ENCODE results near the gene CD82. TPM values are rescaled to one million over a fixed set of nuclear protein-coding genes. Genes with fewer than 3 reads are reported as not detected.

The CD82 gene
- total RNA-seq, 1 experiment from 2014 or later, result 32.6 TPM

DNA sequence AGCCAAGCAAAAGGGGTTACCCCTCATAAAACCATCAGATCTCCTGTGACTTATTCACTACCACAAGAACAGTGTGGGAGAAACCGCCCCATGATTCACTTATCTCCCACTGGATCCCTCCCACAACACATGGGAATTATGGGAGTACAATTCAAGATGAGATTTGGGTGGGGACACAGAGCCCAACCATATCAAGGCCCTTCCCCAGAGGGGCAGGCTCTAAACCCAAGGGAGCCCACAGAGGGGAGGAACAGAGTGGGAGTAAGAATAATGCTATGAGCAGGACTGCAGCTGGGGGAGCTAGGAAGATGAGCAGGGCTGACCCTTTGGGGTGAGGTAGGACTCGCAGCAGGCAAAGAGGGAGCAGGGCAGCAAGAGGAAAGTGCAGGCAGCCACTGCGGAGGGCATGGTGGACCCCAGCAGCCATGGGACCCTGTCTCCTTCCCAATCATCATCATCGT, 59.3 kb downstream of the CD82 start:
- no peak overlapping the region for H3K27ac Mint-ChIP-seq (ENCODE audit: unreplicated experiment)
- TF ChIP-seq, protein P1, sequence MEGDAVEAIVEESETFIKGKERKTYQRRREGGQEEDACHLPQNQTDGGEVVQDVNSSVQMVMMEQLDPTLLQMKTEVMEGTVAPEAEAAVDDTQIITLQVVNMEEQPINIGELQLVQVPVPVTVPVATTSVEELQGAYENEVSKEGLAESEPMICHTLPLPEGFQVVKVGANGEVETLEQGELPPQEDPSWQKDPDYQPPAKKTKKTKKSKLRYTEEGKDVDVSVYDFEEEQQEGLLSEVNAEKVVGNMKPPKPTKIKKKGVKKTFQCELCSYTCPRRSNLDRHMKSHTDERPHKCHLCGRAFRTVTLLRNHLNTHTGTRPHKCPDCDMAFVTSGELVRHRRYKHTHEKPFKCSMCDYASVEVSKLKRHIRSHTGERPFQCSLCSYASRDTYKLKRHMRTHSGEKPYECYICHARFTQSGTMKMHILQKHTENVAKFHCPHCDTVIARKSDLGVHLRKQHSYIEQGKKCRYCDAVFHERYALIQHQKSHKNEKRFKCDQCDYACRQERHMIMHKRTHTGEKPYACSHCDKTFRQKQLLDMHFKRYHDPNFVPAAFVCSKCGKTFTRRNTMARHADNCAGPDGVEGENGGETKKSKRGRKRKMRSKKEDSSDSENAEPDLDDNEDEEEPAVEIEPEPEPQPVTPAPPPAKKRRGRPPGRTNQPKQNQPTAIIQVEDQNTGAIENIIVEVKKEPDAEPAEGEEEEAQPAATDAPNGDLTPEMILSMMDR (IDR thresholded peaks at IDR 0.05; ENCODE audit: unreplicated experiment), result no peak
- no peaks in the 10 kb centered on the region for H3K4me1 Mint-ChIP-seq (ENCODE audit: low read depth, unreplicated experiment)
- H3K27me3 Mint-ChIP-seq (ENCODE audit: unreplicated experiment), result peaks cover 96% of the 10 kb centered on the region
- H3K36me3 Mint-ChIP-seq (ENCODE audit: insufficient read depth, unreplicated experiment), result no peaks in the 10 kb centered on the region
- no peak overlapping the region for H3K4me3 Mint-ChIP-seq (ENCODE audit: low read depth, unreplicated experiment)
- no peak for DNase-seq
- H3K9me3 Mint-ChIP-seq (ENCODE audit: low read depth, unreplicated experiment), result no peaks in the 10 kb centered on the region
- CTCF ChIA-PET, result no interaction called here
- intact Hi-C loops (cut with micrococcal nuclease; ENCODE audit: unreplicated experiment), result loop anchor here (5.0 kb wide), 1 partner anchor 103 kb away; the partner anchor contains the start of gene TSPAN18
- no TSS peak for BruUV-seq (replicated peaks)

- Mint-ChIP-seq H3K36me3 (ENCODE audit: insufficient read depth, unreplicated experiment) (no peaks in the 10 kb centered on the region), H3K9me3 (ENCODE audit: low read depth, unreplicated experiment) (no peaks in the 10 kb centered on the region), H3K4me3 (ENCODE audit: low read depth, unreplicated experiment) (no peak overlapping the region), H3K27ac (ENCODE audit: unreplicated experiment) (no peak overlapping the region), H3K27me3 (ENCODE audit: unreplicated experiment) (peaks cover 91% of the 10 kb centered on the region), H3K4me1 (ENCODE audit: low read depth, unreplicated experiment) (no peaks in the 10 kb centered on the region)
- no peak for DNase-seq
- CTCF ChIA-PET, result interaction anchor here (0.7 kb wide), 1 partner anchor 546 kb away, joined by 3 read pairs; no protein-coding TSS in a partner anchor
- intact Hi-C loops (cut with micrococcal nuclease; ENCODE audit: unreplicated experiment), result loop anchor here (5.0 kb wide), 1 partner anchor 101 kb away; the partner anchor contains the start of gene TSPAN18
- TF ChIP-seq, protein P1 (IDR thresholded peaks at IDR 0.05; ENCODE audit: unreplicated experiment), result no peak
- BruUV-seq (replicated peaks), result no TSS peak
These were observed 60.5 kb downstream of the CD82 start for GRCh38 chr11:44625759-44626523.

DNA sequence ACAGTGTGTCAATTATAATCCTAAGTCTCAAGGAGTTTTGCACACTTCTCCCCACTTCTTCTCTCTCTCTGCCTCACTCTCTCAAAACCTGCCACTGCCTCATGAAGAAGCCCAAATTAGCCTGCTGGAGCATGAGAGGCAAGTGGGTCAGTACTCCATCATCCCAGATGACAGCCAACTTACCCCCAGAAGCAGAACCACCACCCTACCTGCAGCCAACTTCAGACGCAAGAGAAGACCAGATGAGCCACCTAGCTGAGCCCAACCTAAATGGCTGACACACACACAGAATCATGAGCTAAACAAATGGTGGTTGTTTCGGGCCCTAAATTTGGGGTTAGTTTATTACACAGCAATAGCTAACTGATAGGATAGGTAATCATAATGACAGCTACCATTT, 61.2 kb downstream of the CD82 start:
- no peaks in the 10 kb centered on the region for H3K36me3 Mint-ChIP-seq (ENCODE audit: insufficient read depth, unreplicated experiment)
- no peaks in the 10 kb centered on the region for H3K9me3 Mint-ChIP-seq (ENCODE audit: low read depth, unreplicated experiment)
- no peak overlapping the region for H3K27ac Mint-ChIP-seq (ENCODE audit: unreplicated experiment)
- intact Hi-C loops (cut with micrococcal nuclease; ENCODE audit: unreplicated experiment), result loop anchor here (5.0 kb wide), 1 partner anchor 101 kb away; the partner anchor contains the start of gene TSPAN18
- TF ChIP-seq, protein P1 (IDR thresholded peaks at IDR 0.05; ENCODE audit: unreplicated experiment), result no peak
- no TSS peak for BruUV-seq (replicated peaks)
- peaks cover 88% of the 10 kb centered on the region for H3K27me3 Mint-ChIP-seq (ENCODE audit: unreplicated experiment)
- CTCF ChIA-PET, result interaction anchor here (0.8 kb wide), 1 partner anchor 15 kb away, joined by 3 read pairs; no protein-coding TSS in a partner anchor
- no peak for DNase-seq
- no peaks in the 10 kb centered on the region for H3K4me1 Mint-ChIP-seq (ENCODE audit: low read depth, unreplicated experiment)
- H3K4me3 Mint-ChIP-seq (ENCODE audit: low read depth, unreplicated experiment), result no peak overlapping the region

GRCh38 chr11:44627165-44627789, 61.8 kb downstream of the CD82 start:
- CTCF ChIA-PET, result interaction anchor here (0.5 to 0.8 kb wide), 3 partner anchors 16 to 445 kb away, joined by 3 to 7 read pairs (median 3); no protein-coding TSS in a partner anchor
- TF ChIP-seq, protein P1 (IDR thresholded peaks at IDR 0.05; ENCODE audit: unreplicated experiment), result no peak
- intact Hi-C loops (cut with micrococcal nuclease; ENCODE audit: unreplicated experiment), result loop anchor here (5.0 kb wide), 1 partner anchor 100 kb away; the partner anchor contains the start of gene TSPAN18
- peaks cover 88% of the 10 kb centered on the region for H3K27me3 Mint-ChIP-seq (ENCODE audit: unreplicated experiment)
- H3K36me3 Mint-ChIP-seq (ENCODE audit: insufficient read depth, unreplicated experiment), result no peaks in the 10 kb centered on the region
- H3K4me1 Mint-ChIP-seq (ENCODE audit: low read depth, unreplicated experiment), result no peaks in the 10 kb centered on the region
- DNase-seq, result no peak
- H3K4me3 Mint-ChIP-seq (ENCODE audit: low read depth, unreplicated experiment), result no peak overlapping the region
- no peaks in the 10 kb centered on the region for H3K9me3 Mint-ChIP-seq (ENCODE audit: low read depth, unreplicated experiment)
- H3K27ac Mint-ChIP-seq (ENCODE audit: unreplicated experiment), result no peak overlapping the region
- no TSS peak for BruUV-seq (replicated peaks)
